Mesenchymal stem cell (in vitro differentiated cells and primary cell): ENCODE results near the gene SORL1.
A peak's percentile ranks its signal among the peaks of the same experiment; 100 is the strongest.
"Not testable (repeated sequence)": the region's sequence is repeated elsewhere in the genome, so short reads cannot be mapped to it uniquely, and the experiment has no call there.

Experiments used
- DNase-seq: peaks from one replicate; pipeline ENCODE4 v3.0.0-alpha.2; 2013
- H2AFZ ChIP-seq: one replicate; pipeline ENCODE4 v1.6.1; 2013; ENCODE audit warnings: low read depth, mild to moderate bottlenecking, control low read depth, inconsistent platforms, low read length, moderate library complexity
- H2AK5ac ChIP-seq: 2 replicates; pipeline ENCODE4 v1.6.1; 2013; ENCODE audit warnings: low read length, moderate library complexity, mild to moderate bottlenecking, inconsistent platforms; ENCODE audit not compliant: severe bottlenecking
- H2BK120ac ChIP-seq: one replicate; pipeline ENCODE4 v1.6.1; 2013; ENCODE audit warnings: low read depth, mild to moderate bottlenecking, inconsistent platforms, low read length, moderate library complexity
- H2BK12ac ChIP-seq, 2 experiments: one replicate each; pipeline ENCODE4 v1.6.1; 2013; ENCODE audit warnings: inconsistent platforms in 2 of 2, low read length in 2 of 2, mild to moderate bottlenecking in 2 of 2, moderate library complexity in 2 of 2, control low read depth in 1 of 2
- H2BK15ac ChIP-seq: one replicate; pipeline ENCODE4 v1.6.1; 2013; ENCODE audit warnings: mild to moderate bottlenecking, low read depth, inconsistent platforms; ENCODE audit not compliant: poor library complexity, severe bottlenecking
- H2BK5ac ChIP-seq: 2 replicates; pipeline ENCODE4 v1.6.1; 2013; ENCODE audit warnings: low read depth, mild to moderate bottlenecking, low read length, control low read depth, inconsistent platforms; ENCODE audit not compliant: poor library complexity, severe bottlenecking
- H3K14ac ChIP-seq, 2 experiments: one replicate each; pipeline ENCODE4 v1.6.1; 2013; ENCODE audit warnings: inconsistent platforms in 2 of 2, low read length in 2 of 2, control low read depth in 1 of 2, mild to moderate bottlenecking in 1 of 2, moderate library complexity in 1 of 2
- H3K18ac ChIP-seq, 2 experiments: one replicate each; pipeline ENCODE4 v1.6.1; 2013; ENCODE audit warnings: inconsistent platforms in 2 of 2, low read length in 2 of 2, control low read depth in 1 of 2, low read depth in 1 of 2, mild to moderate bottlenecking in 1 of 2
- H3K23ac ChIP-seq, 2 experiments: one replicate each; pipeline ENCODE4 v1.6.1; 2013; ENCODE audit warnings: inconsistent platforms in 2 of 2, low read length in 2 of 2, mild to moderate bottlenecking in 2 of 2, moderate library complexity in 2 of 2, control low read depth in 1 of 2
- H3K27ac ChIP-seq: 2 replicates; pipeline ENCODE4 v1.5.1; 2013; ENCODE audit warnings: mild to moderate bottlenecking, moderate library complexity, low read length, control low read depth, inconsistent platforms; ENCODE audit not compliant: poor library complexity, severe bottlenecking
- H3K27me3 ChIP-seq, 2 experiments: 2 replicates each; pipeline versions ENCODE4 v1.6.1 to v1.7.0; 2013; ENCODE audit warnings: low read length in 2 of 2, mild to moderate bottlenecking in 2 of 2, moderate library complexity in 2 of 2, control low read depth in 1 of 2, inconsistent platforms in 1 of 2; ENCODE audit not compliant: control insufficient read depth in 1 of 2, insufficient read depth in 1 of 2
- H3K36me3 ChIP-seq, 2 experiments: 2 replicates each; pipeline versions ENCODE4 v1.6.1 to v1.7.0; 2013; ENCODE audit warnings: low read length in 2 of 2, control low read depth in 1 of 2, inconsistent platforms in 1 of 2, low read depth in 1 of 2, mild to moderate bottlenecking in 1 of 2; ENCODE audit not compliant: insufficient read depth in 2 of 2, control insufficient read depth in 1 of 2
- H3K4ac ChIP-seq, 2 experiments: one replicate each; pipeline ENCODE4 v1.6.1; 2013; ENCODE audit warnings: inconsistent platforms in 2 of 2, low read length in 2 of 2, mild to moderate bottlenecking in 2 of 2, moderate library complexity in 2 of 2, control low read depth in 1 of 2, low read depth in 1 of 2
- H3K4me1 ChIP-seq: 2 replicates; pipeline ENCODE4 v1.6.1; 2013; ENCODE audit warnings: low read depth, low read length, control low read depth; ENCODE audit not compliant: control insufficient read depth, insufficient read depth
- H3K4me2 ChIP-seq: 2 replicates; pipeline ENCODE4 v1.6.1; 2013; ENCODE audit warnings: low read length, mild to moderate bottlenecking, inconsistent platforms; ENCODE audit not compliant: poor library complexity, severe bottlenecking
- H3K4me3 ChIP-seq, 2 experiments: 2 replicates each; pipeline versions ENCODE4 v1.5.1 to v1.7.0; 2013; ENCODE audit warnings: low read length in 2 of 2, mild to moderate bottlenecking in 2 of 2, control low read depth in 1 of 2, low read depth in 1 of 2; ENCODE audit not compliant: insufficient read depth in 1 of 2
- H3K79me1 ChIP-seq: replicated peaks from 2 replicates; pipeline ENCODE4 v1.6.1; 2013; ENCODE audit warnings: mild to moderate bottlenecking, control low read depth, low read length, inconsistent platforms; ENCODE audit not compliant: poor library complexity, severe bottlenecking
- H3K9ac ChIP-seq: 2 replicates; pipeline ENCODE4 v1.7.0; 2013; ENCODE audit warnings: mild to moderate bottlenecking, low read length, moderate library complexity
- H3K9me3 ChIP-seq: 2 replicates; pipeline ENCODE4 v1.7.0; 2013; ENCODE audit warnings: mild to moderate bottlenecking, low read length; ENCODE audit not compliant: control insufficient read depth
- H4K8ac ChIP-seq: one replicate; pipeline ENCODE4 v1.6.1; 2013; ENCODE audit warnings: inconsistent platforms, mild to moderate bottlenecking, low read length, moderate library complexity
- H4K91ac ChIP-seq: one replicate; pipeline ENCODE4 v1.6.1; 2013; ENCODE audit warnings: mild to moderate bottlenecking, low read length, inconsistent platforms
- whole genome bisulfite sequencing: methylation state at CpG from one replicate; pipeline ENCODE4 v1.1.7; 2013; ENCODE audit warnings: mixed read lengths; 5-methylcytosine and 5-hydroxymethylcytosine counted together

The SORL1 gene

GRCh38 chr11:121481484-121482230, 29.5 kb downstream of the SORL1 start:
- H3K4me1 ChIP-seq, H3K36me3 ChIP-seq, H2BK120ac ChIP-seq, H2BK5ac ChIP-seq, H2BK12ac ChIP-seq, H2AK5ac ChIP-seq, H4K91ac ChIP-seq, H3K79me1 ChIP-seq, H3K4me3 ChIP-seq, H2AFZ ChIP-seq, H3K23ac ChIP-seq, DNase-seq, H3K9ac ChIP-seq, H3K18ac ChIP-seq, H3K4ac ChIP-seq, H3K9me3 ChIP-seq, H3K14ac ChIP-seq, H3K4me2 ChIP-seq, H2BK15ac ChIP-seq, H3K27ac ChIP-seq: not testable (repeated sequence)
- Histone ChIP-seq H4K8ac (peak overlapping the region; percentile 57), H3K27me3 (peaks cover 17 to 60% of the 10 kb centered on the region in 2 experiments)
- 81% methylated on average over 2 of the region's 2 CpGs for WGBS

DNA sequence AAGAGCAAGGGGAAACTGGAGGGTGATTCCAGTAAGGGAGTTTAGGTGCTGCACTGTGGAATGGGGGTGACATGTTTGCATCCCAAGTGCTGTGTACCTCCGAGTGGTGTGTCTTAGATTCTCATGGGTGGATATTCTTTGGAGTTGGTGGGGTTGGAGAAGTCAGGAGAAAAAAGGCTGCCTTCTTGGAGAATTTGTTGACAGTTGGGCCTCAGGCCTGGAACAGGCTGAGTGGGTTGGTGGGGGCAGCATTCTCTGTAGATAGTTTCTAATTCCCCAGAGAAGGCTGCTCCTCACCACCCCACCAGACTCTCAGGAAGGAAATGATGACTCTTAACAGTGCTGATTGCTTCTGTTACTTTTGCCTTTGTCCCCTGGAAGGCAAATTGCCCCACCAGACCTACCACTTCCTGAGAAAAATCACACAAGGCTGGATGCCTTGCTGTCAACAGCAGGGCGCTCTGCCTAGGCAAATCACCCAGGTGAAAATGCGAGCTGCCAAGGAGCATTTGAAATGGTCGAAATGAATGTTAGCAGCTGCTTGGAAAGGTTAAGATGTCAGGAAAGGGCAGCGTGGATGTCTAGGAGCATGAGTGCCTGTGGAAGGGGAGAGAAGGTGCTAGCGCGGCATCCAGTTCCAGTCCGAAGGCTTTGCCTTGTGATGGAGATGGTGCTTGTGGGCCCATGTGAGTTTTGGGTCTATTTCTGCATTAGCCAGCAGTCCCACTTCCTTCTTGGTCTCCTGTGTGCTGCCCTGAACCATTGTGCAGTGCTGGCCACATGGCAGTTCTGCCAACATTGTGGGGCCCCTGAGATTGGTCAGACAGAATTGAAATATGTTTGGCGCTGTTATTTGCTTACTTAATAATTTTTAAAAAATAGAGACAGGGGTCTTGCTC, 30.4 kb downstream of the SORL1 start:
- no peak overlapping the region for H3K9ac ChIP-seq
- no peak overlapping the region for H3K23ac ChIP-seq
- H2AFZ ChIP-seq: no peak overlapping the region
- no peak overlapping the region for H4K91ac ChIP-seq
- no peak overlapping the region for H2BK12ac ChIP-seq
- peak overlapping the region; percentile 9 for H2BK120ac ChIP-seq
- no peak overlapping the region for H3K4me3 ChIP-seq
- no peak overlapping the region for H3K4me2 ChIP-seq
- H3K4ac ChIP-seq: peak overlapping the region in 1 of 2 experiments; percentile 52
- no peak overlapping the region for H3K27ac ChIP-seq
- H4K8ac ChIP-seq: peak overlapping the region; percentile 57
- no peaks in the 10 kb centered on the region for H3K79me1 ChIP-seq
- no peak for DNase-seq
- peaks cover 0 to 4% of the 10 kb centered on the region in 2 experiments for H3K36me3 ChIP-seq
- no peaks in the 10 kb centered on the region for H3K9me3 ChIP-seq
- H3K4me1 ChIP-seq: peaks cover 4% of the 10 kb centered on the region
- H3K18ac ChIP-seq: peak overlapping the region in 1 of 2 experiments; percentile 41
- 62% methylated on average over 9 of the region's 9 CpGs for WGBS
- H2BK5ac ChIP-seq: no peak overlapping the region
- no peak overlapping the region for H3K14ac ChIP-seq
- no peak overlapping the region for H2AK5ac ChIP-seq
- peaks cover 17 to 52% of the 10 kb centered on the region in 2 experiments for H3K27me3 ChIP-seq
- H2BK15ac ChIP-seq: no peak overlapping the region

- Histone ChIP-seq H3K9ac (no peak overlapping the region), H3K36me3 (no peaks in the 10 kb centered on the region), H3K79me1 (no peaks in the 10 kb centered on the region), H3K27ac (no peak overlapping the region), H3K9me3 (no peaks in the 10 kb centered on the region), H2AK5ac (no peak overlapping the region), H4K8ac (no peak overlapping the region), H3K23ac (no peak overlapping the region), H2BK120ac (no peak overlapping the region), H3K14ac (no peak overlapping the region), H3K4me2 (no peak overlapping the region), H4K91ac (no peak overlapping the region), H2BK5ac (no peak overlapping the region), H3K27me3 (peaks cover 8 to 40% of the 10 kb centered on the region in 2 experiments), H2AFZ (no peak overlapping the region), H3K4me3 (no peak overlapping the region), H3K4me1 (no peaks in the 10 kb centered on the region), H3K4ac (no peak overlapping the region), H2BK12ac (no peak overlapping the region), H3K18ac (no peak overlapping the region), H2BK15ac (no peak overlapping the region)
- DNase-seq: no peak
- 82% methylated on average over 4 of the region's 4 CpGs for WGBS
Measured at GRCh38 chr11:121483805-121484480, 31.8 kb downstream of the SORL1 start.

GRCh38 chr11:121485216-121485615, 33.1 kb downstream of the SORL1 start:
- Histone ChIP-seq H3K27me3 (peaks cover 0 to 28% of the 10 kb centered on the region in 2 experiments), H3K27ac (no peak overlapping the region), H2AFZ (no peak overlapping the region), H3K14ac (no peak overlapping the region), H3K18ac (no peak overlapping the region), H2BK120ac (no peak overlapping the region), H3K9me3 (no peaks in the 10 kb centered on the region), H2BK12ac (no peak overlapping the region), H2BK15ac (no peak overlapping the region), H3K9ac (no peak overlapping the region), H3K79me1 (no peaks in the 10 kb centered on the region), H4K8ac (no peak overlapping the region), H2AK5ac (no peak overlapping the region), H3K23ac (no peak overlapping the region), H3K4me3 (no peak overlapping the region), H3K36me3 (no peaks in the 10 kb centered on the region), H3K4ac (no peak overlapping the region), H3K4me1 (no peaks in the 10 kb centered on the region), H2BK5ac (no peak overlapping the region), H4K91ac (no peak overlapping the region), H3K4me2 (no peak overlapping the region)
- WGBS: 91% methylated on average over 7 of the region's 7 CpGs
- DNase-seq: no peak
